Measurements from ENCODE around the gene TRIM69.

TRIM69 gene

DNA sequence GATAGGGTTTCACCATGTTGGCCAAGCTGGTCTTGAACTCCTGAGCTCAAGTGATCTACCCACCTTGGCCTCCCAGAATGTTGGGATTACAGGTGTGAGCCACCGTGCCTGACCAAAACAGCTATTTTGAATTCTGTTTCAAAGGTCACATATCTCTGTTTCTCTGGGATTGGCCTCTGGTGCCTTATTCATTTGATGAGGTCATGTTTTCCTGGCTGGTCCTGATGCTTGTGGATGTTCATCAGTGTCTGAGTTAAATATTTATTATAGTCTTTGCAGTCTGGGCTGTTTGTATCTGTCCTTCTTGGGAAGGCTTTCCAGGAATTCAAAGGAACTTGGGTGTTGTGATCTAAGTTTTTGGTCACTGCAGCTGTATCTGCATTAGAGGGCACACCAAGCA, 30.3 kb upstream of the TRIM69 start:
- TF ChIP-seq, protein P1, sequence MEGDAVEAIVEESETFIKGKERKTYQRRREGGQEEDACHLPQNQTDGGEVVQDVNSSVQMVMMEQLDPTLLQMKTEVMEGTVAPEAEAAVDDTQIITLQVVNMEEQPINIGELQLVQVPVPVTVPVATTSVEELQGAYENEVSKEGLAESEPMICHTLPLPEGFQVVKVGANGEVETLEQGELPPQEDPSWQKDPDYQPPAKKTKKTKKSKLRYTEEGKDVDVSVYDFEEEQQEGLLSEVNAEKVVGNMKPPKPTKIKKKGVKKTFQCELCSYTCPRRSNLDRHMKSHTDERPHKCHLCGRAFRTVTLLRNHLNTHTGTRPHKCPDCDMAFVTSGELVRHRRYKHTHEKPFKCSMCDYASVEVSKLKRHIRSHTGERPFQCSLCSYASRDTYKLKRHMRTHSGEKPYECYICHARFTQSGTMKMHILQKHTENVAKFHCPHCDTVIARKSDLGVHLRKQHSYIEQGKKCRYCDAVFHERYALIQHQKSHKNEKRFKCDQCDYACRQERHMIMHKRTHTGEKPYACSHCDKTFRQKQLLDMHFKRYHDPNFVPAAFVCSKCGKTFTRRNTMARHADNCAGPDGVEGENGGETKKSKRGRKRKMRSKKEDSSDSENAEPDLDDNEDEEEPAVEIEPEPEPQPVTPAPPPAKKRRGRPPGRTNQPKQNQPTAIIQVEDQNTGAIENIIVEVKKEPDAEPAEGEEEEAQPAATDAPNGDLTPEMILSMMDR (conservative IDR thresholded peaks at IDR 0.05; ENCODE audit: low read depth, low read length), result no peak
- DNase-seq (ENCODE audit: low read depth), result no peak
- no peak overlapping the region for H3K4me3 ChIP-seq (ENCODE audit: low read depth, low read length)

DNA sequence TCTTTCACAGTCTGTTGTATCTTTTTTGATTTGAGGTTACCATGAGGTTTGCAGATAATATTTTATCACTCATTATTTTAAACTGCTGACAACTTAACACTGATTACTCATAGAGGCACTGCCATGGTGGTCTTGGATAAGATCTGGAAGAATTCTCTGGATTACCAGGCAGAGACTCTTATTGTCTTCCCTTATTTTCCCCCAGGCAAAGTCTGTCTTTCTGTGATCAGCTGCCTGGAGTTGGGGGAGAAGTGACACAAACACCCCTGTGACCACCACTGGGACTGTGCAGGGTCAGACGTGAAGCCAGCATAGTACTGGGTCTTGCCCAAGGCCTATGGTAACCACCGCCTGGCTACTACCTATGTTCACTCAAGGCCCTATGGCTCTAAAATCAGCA, 29.9 kb upstream of the TRIM69 start:
- no peak overlapping the region for H3K4me3 ChIP-seq (ENCODE audit: low read depth, low read length)
- no peak for DNase-seq (ENCODE audit: low read depth)
- TF ChIP-seq, protein P1 (conservative IDR thresholded peaks at IDR 0.05; ENCODE audit: low read depth, low read length), result no peak

DNA sequence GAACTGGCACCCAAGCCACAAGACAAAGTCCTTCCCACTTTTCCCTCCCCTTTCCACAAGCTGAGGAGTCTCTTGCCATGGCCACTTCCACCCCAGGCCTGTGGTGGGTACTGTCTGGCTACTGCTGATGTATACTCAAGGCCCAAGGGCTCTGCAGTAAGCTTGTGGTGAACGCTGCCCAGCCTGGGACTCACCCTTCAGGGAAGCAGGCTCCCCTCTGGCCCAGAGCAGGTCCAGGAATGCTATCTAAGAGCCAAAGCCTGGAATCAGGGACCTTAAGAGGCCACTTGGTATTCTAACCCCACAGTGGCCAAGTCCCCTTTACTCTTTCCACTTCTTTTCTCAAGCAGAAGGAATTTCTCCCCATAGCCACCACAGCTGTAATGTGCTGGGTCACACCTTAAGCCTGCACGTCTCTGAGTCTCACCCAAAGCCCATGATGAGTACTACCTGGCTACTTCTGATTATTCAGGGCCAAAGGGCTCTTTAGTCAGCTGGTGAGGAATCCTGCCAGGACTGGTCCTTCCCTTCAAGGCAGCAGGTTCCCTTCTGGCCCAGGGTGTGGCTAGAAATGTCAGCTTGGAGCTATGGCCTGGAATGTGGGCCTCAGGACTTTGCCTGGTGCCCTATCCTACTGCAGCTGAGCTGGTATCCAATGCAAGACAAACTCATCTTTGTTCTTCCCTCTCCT, 29.2 kb upstream of the TRIM69 start:
- DNase-seq (ENCODE audit: low read depth), result no peak
- TF ChIP-seq, protein P1 (conservative IDR thresholded peaks at IDR 0.05; ENCODE audit: low read depth, low read length), result no peak

DNA sequence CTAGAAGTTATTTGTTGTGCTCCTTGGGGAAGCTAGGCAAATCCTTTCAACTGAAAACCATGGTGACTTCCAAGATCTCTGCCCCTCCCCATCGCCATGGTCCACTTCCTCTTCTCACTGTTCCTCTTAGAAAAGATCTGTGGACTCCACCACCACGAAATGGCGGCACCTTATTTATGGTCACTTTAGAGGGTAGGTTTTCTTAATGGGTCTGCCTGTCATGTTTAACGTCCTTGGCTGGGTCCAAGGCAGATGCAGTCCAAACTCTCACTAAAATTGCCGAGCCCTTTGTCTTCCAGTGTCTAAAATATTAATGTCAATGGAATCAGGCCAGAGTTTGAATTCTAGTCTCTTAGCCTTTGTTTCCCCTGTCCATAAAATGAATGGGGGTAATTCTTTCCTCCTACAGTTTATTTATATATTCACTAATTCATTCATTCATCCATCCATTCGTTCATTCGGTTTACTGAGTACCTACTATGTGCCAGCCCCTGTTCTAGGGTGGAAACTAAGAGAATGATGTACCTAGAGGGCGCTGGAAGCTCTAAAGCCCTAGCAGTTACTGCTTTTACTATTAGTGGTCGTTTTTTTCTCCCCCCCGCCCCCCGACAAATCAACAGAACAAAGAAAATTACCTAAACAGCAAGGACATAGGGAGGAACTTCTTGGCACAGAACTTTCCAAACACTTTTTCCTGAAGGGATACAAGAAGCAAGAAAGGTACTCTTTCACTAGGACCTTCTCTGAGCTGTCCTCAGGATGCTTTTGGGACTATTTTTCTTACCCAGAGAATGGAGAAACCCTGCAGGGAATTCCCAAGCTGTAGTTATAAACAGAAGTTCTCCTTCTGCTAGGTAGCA, 25.9 kb upstream of the TRIM69 start:
- TF ChIP-seq, protein P1 (conservative IDR thresholded peaks at IDR 0.05; ENCODE audit: low read depth, low read length), result peak; percentile 62
- DNase-seq (ENCODE audit: low read depth), result peak; percentile 59
- peak overlapping the region; percentile 100 for H3K4me3 ChIP-seq (ENCODE audit: low read depth, low read length)

More for the DNA sequence above, 29.2 kb upstream of the TRIM69 start:
- H3K4me3 ChIP-seq (ENCODE audit: low read depth, low read length), result no peak overlapping the region

DNA sequence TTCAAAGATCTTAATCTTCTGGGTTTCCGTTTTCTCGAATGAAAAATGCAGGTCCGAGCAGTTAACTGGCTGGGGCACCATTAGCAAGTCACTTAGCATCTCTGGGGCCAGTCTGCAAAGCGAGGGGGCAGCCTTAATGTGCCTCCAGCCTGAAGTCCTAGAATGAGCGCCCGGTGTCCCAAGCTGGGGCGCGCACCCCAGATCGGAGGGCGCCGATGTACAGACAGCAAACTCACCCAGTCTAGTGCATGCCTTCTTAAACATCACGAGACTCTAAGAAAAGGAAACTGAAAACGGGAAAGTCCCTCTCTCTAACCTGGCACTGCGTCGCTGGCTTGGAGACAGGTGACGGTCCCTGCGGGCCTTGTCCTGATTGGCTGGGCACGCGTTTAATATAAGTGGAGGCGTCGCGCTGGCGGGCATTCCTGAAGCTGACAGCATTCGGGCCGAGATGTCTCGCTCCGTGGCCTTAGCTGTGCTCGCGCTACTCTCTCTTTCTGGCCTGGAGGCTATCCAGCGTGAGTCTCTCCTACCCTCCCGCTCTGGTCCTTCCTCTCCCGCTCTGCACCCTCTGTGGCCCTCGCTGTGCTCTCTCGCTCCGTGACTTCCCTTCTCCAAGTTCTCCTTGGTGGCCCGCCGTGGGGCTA, 25.1 kb upstream of the TRIM69 start, which contains the start of the genes B2M and PATL2:
Gene B2M, plus strand, starts transcription at position 422 of the 647 bp plus-strand sequence. Its CDS starts 30 bp downstream, at position 452.
Gene PATL2, minus strand, starts transcription at position 228 of the 647 bp plus-strand sequence. CDS start 34,833 bp downstream, outside the sequence.
- TF ChIP-seq, protein P1 (conservative IDR thresholded peaks at IDR 0.05; ENCODE audit: low read depth, low read length), result no peak
- peak within 1 kb of the TSS; percentile 100 for H3K4me3 ChIP-seq (ENCODE audit: low read depth, low read length)
- peak; percentile 98 for DNase-seq (ENCODE audit: low read depth)

DNA sequence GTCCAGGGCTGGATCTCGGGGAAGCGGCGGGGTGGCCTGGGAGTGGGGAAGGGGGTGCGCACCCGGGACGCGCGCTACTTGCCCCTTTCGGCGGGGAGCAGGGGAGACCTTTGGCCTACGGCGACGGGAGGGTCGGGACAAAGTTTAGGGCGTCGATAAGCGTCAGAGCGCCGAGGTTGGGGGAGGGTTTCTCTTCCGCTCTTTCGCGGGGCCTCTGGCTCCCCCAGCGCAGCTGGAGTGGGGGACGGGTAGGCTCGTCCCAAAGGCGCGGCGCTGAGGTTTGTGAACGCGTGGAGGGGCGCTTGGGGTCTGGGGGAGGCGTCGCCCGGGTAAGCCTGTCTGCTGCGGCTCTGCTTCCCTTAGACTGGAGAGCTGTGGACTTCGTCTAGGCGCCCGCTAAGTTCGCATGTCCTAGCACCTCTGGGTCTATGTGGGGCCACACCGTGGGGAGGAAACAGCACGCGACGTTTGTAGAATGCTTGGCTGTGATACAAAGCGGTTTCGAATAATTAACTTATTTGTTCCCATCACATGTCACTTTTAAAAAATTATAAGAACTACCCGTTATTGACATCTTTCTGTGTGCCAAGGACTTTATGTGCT, 24.5 kb upstream of the TRIM69 start:
- TF ChIP-seq, protein P1 (conservative IDR thresholded peaks at IDR 0.05; ENCODE audit: low read depth, low read length), result no peak
- DNase-seq (ENCODE audit: low read depth), result peak; percentile 45
- H3K4me3 ChIP-seq (ENCODE audit: low read depth, low read length), result peak overlapping the region; percentile 100
